Naive thymus-derived CD4-positive, alpha-beta T cell (primary cell): ENCODE measurements around the gene ZNF620. TPM values are rescaled to one million over a fixed set of nuclear protein-coding genes. Genes with fewer than 3 reads are reported as not detected.

Source experiments
- ATAC-seq: fragments of 150-1000 bp; cut with Tn5 transposase; 2 replicates; pipeline ENCODE4 v1.10.0; 2021; ENCODE audit warnings: mild to moderate bottlenecking, moderate library complexity
- CTCF ChIA-PET: fragments of 350-600 bp; sonication (Branson Sonifier 250); formaldehyde crosslinking; loops from one replicate; lab custom pipeline; 2021; ENCODE audit warnings: antibody characterized with exemption; lab: Charles Lee
- POLR2A ChIA-PET: fragments of 350-600 bp; sonication (Branson Sonifier 250); formaldehyde crosslinking; loops from one replicate; lab custom pipeline; 2021; ENCODE audit warnings: antibody characterized with exemption, inconsistent platforms; lab: Charles Lee
- DNase-seq, 9 donors: peaks; one replicate each; pipeline versions ENCODE4 v3.0.0 to v3.0.0-alpha.2; 2020 to 2022; ENCODE audit warnings: mixed read lengths in 1 of 9
- H3K27ac ChIP-seq: one replicate; pipeline ENCODE4 v1.7.0; 2013; ENCODE audit warnings: mild to moderate bottlenecking, low read depth, low read length, moderate library complexity
- H3K27me3 ChIP-seq, 2 donors: one replicate each; pipeline ENCODE4 v1.7.0; 2013; ENCODE audit warnings: low read length in 2 of 2, mild to moderate bottlenecking in 2 of 2, moderate library complexity in 2 of 2; ENCODE audit not compliant: control insufficient read depth in 2 of 2, insufficient read depth in 2 of 2
- H3K36me3 ChIP-seq, 3 experiments: 1 replicate in 2 of 3; 2 replicates in 1 of 3; pipeline ENCODE4 v1.7.0; 2013; ENCODE audit warnings: low read length in 3 of 3, mild to moderate bottlenecking in 3 of 3, moderate library complexity in 1 of 3; ENCODE audit not compliant: insufficient read depth in 3 of 3, control insufficient read depth in 2 of 3
- H3K4me1 ChIP-seq, 2 donors: one replicate each; pipeline ENCODE4 v1.7.0; 2013; ENCODE audit warnings: low read length in 2 of 2, mild to moderate bottlenecking in 2 of 2, moderate library complexity in 1 of 2; ENCODE audit not compliant: control insufficient read depth in 2 of 2, insufficient read depth in 2 of 2
- H3K4me3 ChIP-seq: 2 replicates; pipeline ENCODE4 v1.7.0; 2013; ENCODE audit warnings: mild to moderate bottlenecking, low read length
- H3K9me3 ChIP-seq, 3 experiments: 1 replicate in 2 of 3; 2 replicates in 1 of 3; pipeline ENCODE4 v1.7.0; 2013; ENCODE audit warnings: low read length in 3 of 3; ENCODE audit not compliant: control insufficient read depth in 2 of 3
- H3K27ac Mint-ChIP-seq, 9 donors: one replicate each; pipeline ENCODE4 v1.8.0; 2020 to 2022; ENCODE audit warnings: mixed read lengths in 9 of 9, mild to moderate bottlenecking in 8 of 9, moderate library complexity in 5 of 9, inconsistent platforms in 2 of 9
- H3K27me3 Mint-ChIP-seq, 5 donors: one replicate each; pipeline ENCODE4 v1.8.0; 2021 to 2022; ENCODE audit warnings: mixed read lengths in 5 of 5, mild to moderate bottlenecking in 1 of 5
- H3K36me3 Mint-ChIP-seq, 5 donors: one replicate each; pipeline ENCODE4 v1.8.0; 2020 to 2022; ENCODE audit warnings: mixed read lengths in 5 of 5, mild to moderate bottlenecking in 3 of 5, inconsistent platforms in 1 of 5
- H3K4me1 Mint-ChIP-seq, 7 donors: one replicate each; pipeline ENCODE4 v1.8.0; 2020 to 2022; ENCODE audit warnings: mixed read lengths in 7 of 7, mild to moderate bottlenecking in 3 of 7, inconsistent platforms in 1 of 7
- H3K4me3 Mint-ChIP-seq, 10 donors: one replicate each; pipeline ENCODE4 v1.8.0; 2020 to 2022; ENCODE audit warnings: mild to moderate bottlenecking in 10 of 10, mixed read lengths in 10 of 10, moderate library complexity in 6 of 10, inconsistent platforms in 2 of 10
- H3K9me3 Mint-ChIP-seq, 11 donors: one replicate each; pipeline ENCODE4 v1.8.0; 2020 to 2022; ENCODE audit warnings: mixed read lengths in 11 of 11, mild to moderate bottlenecking in 4 of 11, inconsistent platforms in 1 of 11, moderate library complexity in 1 of 11
- intact Hi-C, 2 donors: fragments of 100-400 bp; cut with micrococcal nuclease; formaldehyde crosslinking; loops; one replicate each; pipeline ENCODE4 v1.15.1; 2023
- polyA plus RNA-seq, 2 donors: library from polyadenylated mRNA; unstranded; fragments of 300-500 nt; fragmentation: Illumina TruSeq; gene quantifications; one replicate each; pipeline ENCODE4 v1.2.3, GENCODE V29; 2021
- total RNA-seq, 6 experiments: library from RNA in 5 of 6; stranded (reverse) in 5 of 6; gene quantifications; 1 replicate in 5 of 6; 2 replicates in 1 of 6; pipeline ENCODE4 v1.2.3 and lab custom pipeline; 2021 to 2026

Gene ZNF620
- total and polyA plus RNA-seq, 7 experiments from 2014 or later = 1.3 to 6.4 (median 3.6) TPM

GRCh38 chr3:40468018-40468417, 37.8 kb upstream of the ZNF620 start:
- Mint-ChIP-seq H3K4me1 (peaks cover 13 to 27% (median 26%) of the 10 kb centered on the region in 7 donors), H3K27me3 (no peaks in the 10 kb centered on the region), H3K36me3 (peaks cover 8 to 43% (median 25%) of the 10 kb centered on the region in 5 donors), H3K27ac (peak overlapping the region in 1 of 9 donors; percentile 31), H3K4me3 (no peak overlapping the region), H3K9me3 (peaks cover 0 to 2% (median 0%) of the 10 kb centered on the region in 11 donors)
- peaks cover 0 to 15% (median 4%) of the 10 kb centered on the region in 3 experiments for H3K36me3 ChIP-seq
- DNase-seq = no peak
- no peaks in the 10 kb centered on the region for H3K9me3 ChIP-seq
- intact Hi-C loops = no loop called here
- no peak overlapping the region for H3K27ac ChIP-seq
- CTCF ChIA-PET = no interaction called here
- no peaks in the 10 kb centered on the region for H3K27me3 ChIP-seq
- H3K4me3 ChIP-seq = no peak overlapping the region
- H3K4me1 ChIP-seq = peaks cover 13 to 20% of the 10 kb centered on the region in 2 donors
- POLR2A ChIA-PET = interaction anchor here (1.2 kb wide), 1 partner anchor 7 kb away, joined by 7 read pairs; no protein-coding TSS in a partner anchor
- no peak for ATAC-seq

- Histone ChIP-seq H3K9me3 (no peaks in the 10 kb centered on the region), H3K4me1 (no peaks in the 10 kb centered on the region), H3K27ac (no peak overlapping the region), H3K27me3 (no peaks in the 10 kb centered on the region), H3K4me3 (no peak overlapping the region), H3K36me3 (peaks cover 0 to 4% (median 4%) of the 10 kb centered on the region in 3 experiments)
- Mint-ChIP-seq H3K27me3 (no peaks in the 10 kb centered on the region), H3K36me3 (peaks cover 0 to 19% (median 7%) of the 10 kb centered on the region in 5 donors), H3K9me3 (no peaks in the 10 kb centered on the region), H3K27ac (no peak overlapping the region), H3K4me3 (no peak overlapping the region), H3K4me1 (peaks cover 0 to 4% (median 0%) of the 10 kb centered on the region in 7 donors)
- ATAC-seq (no peak), DNase-seq (no peak)
- CTCF ChIA-PET = no interaction called here
- POLR2A ChIA-PET = interaction anchor here (1.0 kb wide), 1 partner anchor 14 kb away, joined by 4 read pairs; the partner anchor contains the start of gene RPL14
- intact Hi-C loops = no loop called here
These were observed 35.1 kb upstream of the ZNF620 start for GRCh38 chr3:40470701-40471100.

GRCh38 chr3:40476478-40477470, 29.1 kb upstream of the ZNF620 start, which contains the start of gene ZNF619:
Gene ZNF619 (plus strand): TSS chr3:40477122. CDS start chr3:40477980, 858 bp downstream.
- Mint-ChIP-seq H3K4me1 (peaks cover 13 to 38% (median 31%) of the 10 kb centered on the region in 7 donors), H3K27ac (peak within 1 kb of the TSS; percentile 61 to 97 (median 90)), H3K36me3 (peaks cover 10 to 23% (median 12%) of the 10 kb centered on the region in 5 donors), H3K4me3 (peak within 1 kb of the TSS; percentile 84 to 97 (median 89)), H3K9me3 (no peaks in the 10 kb centered on the region), H3K27me3 (no peaks in the 10 kb centered on the region)
- H3K4me3 ChIP-seq = peak within 1 kb of the TSS; percentile 82
- intact Hi-C loops = loop anchor here (1.0 kb wide), 6 partner anchors 19 to 1486 kb away; partner anchors contain the start of genes RPL14 (in 2 of the 2), ZNF620 (in 2 of the 2), ZNF621 (in 2 of the 2) and EIF1B (in 1 of the 2)
- POLR2A ChIA-PET = interaction anchor here (0.7 to 4.1 kb wide), 5 partner anchors 12 to 49 kb away, joined by 3 to 23 read pairs (median 5); partner anchors contain the start of genes RPL14 and ZNF620
- peaks cover 7 to 8% of the 10 kb centered on the region in 2 donors for H3K4me1 ChIP-seq
- no peaks in the 10 kb centered on the region for H3K27me3 ChIP-seq
- CTCF ChIA-PET = interaction anchor here (1.0 kb wide), 1 partner anchor 168 kb away, joined by 3 read pairs; no protein-coding TSS in a partner anchor
- H3K9me3 ChIP-seq = no peaks in the 10 kb centered on the region
- H3K27ac ChIP-seq = peak within 1 kb of the TSS; percentile 80
- DNase-seq = peak; percentile 11 to 60 (median 47)
- peak; percentile 93 for ATAC-seq
- H3K36me3 ChIP-seq = peaks cover 0 to 7% (median 0%) of the 10 kb centered on the region in 3 experiments

GRCh38 chr3:40477666-40478065, 28.2 kb upstream of the ZNF620 start:
- Histone ChIP-seq H3K9me3 (no peaks in the 10 kb centered on the region), H3K27ac (peak overlapping the region; percentile 80), H3K27me3 (no peaks in the 10 kb centered on the region), H3K4me3 (peak overlapping the region; percentile 82), H3K4me1 (peaks cover 7 to 12% of the 10 kb centered on the region in 2 donors), H3K36me3 (peaks cover 0 to 7% (median 0%) of the 10 kb centered on the region in 3 experiments)
- ChIA-PET CTCF (interaction anchor here (1.0 kb wide), 1 partner anchor 169 kb away, joined by 3 read pairs; no protein-coding TSS in a partner anchor), POLR2A (interaction anchor here (1.0 to 4.1 kb wide), 4 partner anchors 13 to 46 kb away, joined by 5 to 23 read pairs (median 8); partner anchors contain the start of genes RPL14 and ZNF620)
- no peak for DNase-seq
- H3K27me3 Mint-ChIP-seq = no peaks in the 10 kb centered on the region
- H3K27ac Mint-ChIP-seq = peak overlapping the region; percentile 61 to 97 (median 90)
- intact Hi-C loops = loop anchor here (1.0 kb wide), 6 partner anchors 20 to 1485 kb away; partner anchors contain the start of genes RPL14 (in 2 of the 2), ZNF620 (in 2 of the 2), ZNF621 (in 2 of the 2) and EIF1B (in 1 of the 2)
- ATAC-seq = no peak
- H3K9me3 Mint-ChIP-seq = no peaks in the 10 kb centered on the region
- H3K4me1 Mint-ChIP-seq = peaks cover 19 to 44% (median 39%) of the 10 kb centered on the region in 7 donors
- peak overlapping the region; percentile 84 to 97 (median 89) for H3K4me3 Mint-ChIP-seq
- peaks cover 10 to 31% (median 18%) of the 10 kb centered on the region in 5 donors for H3K36me3 Mint-ChIP-seq

DNA sequence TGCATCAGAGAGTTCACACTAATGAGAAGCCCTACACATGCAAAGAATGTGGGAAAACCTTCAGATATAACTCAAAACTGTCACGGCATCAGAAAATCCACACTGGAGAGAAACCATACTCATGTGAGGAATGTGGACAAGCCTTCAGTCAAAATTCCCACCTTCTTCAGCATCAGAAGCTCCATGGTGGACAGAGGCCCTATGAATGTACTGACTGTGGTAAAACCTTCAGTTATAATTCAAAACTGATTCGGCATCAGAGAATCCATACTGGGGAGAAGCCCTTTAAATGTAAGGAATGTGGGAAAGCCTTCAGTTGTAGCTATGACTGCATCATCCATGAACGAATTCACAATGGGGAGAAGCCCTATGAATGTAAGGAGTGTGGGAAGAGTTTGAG, 18.7 kb upstream of the ZNF620 start:
- DNase-seq (no peak), ATAC-seq (no peak)
- no peak overlapping the region for H3K27ac ChIP-seq
- Mint-ChIP-seq H3K9me3 (peaks cover 0 to 40% (median 20%) of the 10 kb centered on the region in 11 donors), H3K27ac (no peak overlapping the region), H3K27me3 (no peaks in the 10 kb centered on the region), H3K36me3 (peaks cover 30 to 63% (median 58%) of the 10 kb centered on the region in 5 donors), H3K4me1 (peaks cover 5 to 14% (median 6%) of the 10 kb centered on the region in 7 donors), H3K4me3 (no peak overlapping the region)
- H3K36me3 ChIP-seq = peaks cover 0 to 30% (median 6%) of the 10 kb centered on the region in 3 experiments
- ChIA-PET POLR2A (interaction anchor here (1.7 kb wide), 1 partner anchor 22 kb away, joined by 3 read pairs; no protein-coding TSS in a partner anchor), CTCF (no interaction called here)
- H3K9me3 ChIP-seq = peaks cover 0 to 18% (median 10%) of the 10 kb centered on the region in 3 experiments
- H3K4me3 ChIP-seq = no peak overlapping the region
- H3K4me1 ChIP-seq = peaks cover 0 to 11% of the 10 kb centered on the region in 2 donors
- H3K27me3 ChIP-seq = no peaks in the 10 kb centered on the region
- intact Hi-C loops = no loop called here

GRCh38 chr3:40490916-40491315, 14.9 kb upstream of the ZNF620 start:
- no peaks in the 10 kb centered on the region for H3K4me1 ChIP-seq
- Mint-ChIP-seq H3K27me3 (no peaks in the 10 kb centered on the region), H3K4me3 (no peak overlapping the region), H3K36me3 (peaks cover 29 to 52% (median 37%) of the 10 kb centered on the region in 5 donors), H3K27ac (no peak overlapping the region), H3K9me3 (peaks cover 0 to 39% (median 20%) of the 10 kb centered on the region in 11 donors), H3K4me1 (peaks cover 0 to 2% (median 0%) of the 10 kb centered on the region in 7 donors)
- DNase-seq (no peak), ATAC-seq (no peak)
- H3K36me3 ChIP-seq = peaks cover 0 to 22% (median 6%) of the 10 kb centered on the region in 3 experiments
- POLR2A ChIA-PET = no interaction called here
- no peak overlapping the region for H3K4me3 ChIP-seq
- H3K27me3 ChIP-seq = no peaks in the 10 kb centered on the region
- CTCF ChIA-PET = no interaction called here
- peaks cover 0 to 18% (median 10%) of the 10 kb centered on the region in 3 experiments for H3K9me3 ChIP-seq
- no peak overlapping the region for H3K27ac ChIP-seq
- intact Hi-C loops = no loop called here
